Erythroblast (primary cell): ENCODE data around the gene KDM2A.

ENCODE experiments used
- GATA1 ChIP-seq: IDR thresholded peaks from 2 replicates; pipeline ENCODE4 v1.6.1; 2011; ENCODE audit warnings: low read depth, mild to moderate bottlenecking, control low read depth, low read length, moderate library complexity
- POLR2A ChIP-seq: IDR thresholded peaks from 2 replicates; pipeline ENCODE4 v1.6.1; 2011; ENCODE audit warnings: mild to moderate bottlenecking, low read length

DNA sequence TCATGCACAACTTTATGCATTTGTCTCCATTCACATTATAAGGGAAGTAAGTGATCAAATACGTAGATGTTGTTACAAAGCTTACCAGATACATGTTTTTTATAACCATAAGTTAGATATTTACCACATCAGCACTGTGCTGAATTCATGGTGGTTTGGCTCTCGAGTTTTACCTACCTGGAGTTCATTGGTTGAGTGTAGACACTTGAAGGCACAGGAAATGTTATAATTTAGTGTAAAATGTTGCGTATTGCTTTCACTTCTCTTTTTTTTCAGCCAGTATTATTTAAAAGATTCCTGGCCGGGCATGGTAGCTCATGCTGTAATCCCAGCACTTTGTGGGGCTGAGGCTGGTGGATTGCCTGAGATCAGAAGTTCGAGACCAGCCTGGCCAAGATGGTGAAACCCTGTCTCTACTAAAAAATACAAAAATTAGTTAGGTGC lies 94.1 kb downstream of the KDM2A start:
- TF ChIP-seq POLR2A, result no peak
- TF ChIP-seq GATA1, result no peak
